Mesenchymal stem cell (in vitro differentiated cells and primary cell): Measurements from ENCODE around the gene LDB1. TPM values are rescaled to one million over a fixed set of nuclear protein-coding genes. Genes with fewer than 3 reads are reported as not detected.

Experiments
- small RNA-seq: library from polyadenylated mRNA; stranded (forward); fragments of <200 nt; extraction: miRNeasy Mini kit (QIAGEN cat#:217004); gene quantifications from one replicate; pipeline ENCODE3, GENCODE V24; 2013; ENCODE audit warnings: low read depth

The LDB1 gene

Small RNA genes within 50 kb of the gene (small RNA-seq; reads per million reads assigned to genes)
- gene AL500527.1 (not detected), gene AL500527.2 (not detected)
